C1 segment of cervical spinal cord (tissue), 14 donors: Measurements from ENCODE around the gene SCRT2.

Experiments
- DNase-seq, 14 donors: peaks; one replicate each; lab custom pipeline; 2025; lab: John Stamatoyannopoulos, UW

SCRT2 gene

DNA sequence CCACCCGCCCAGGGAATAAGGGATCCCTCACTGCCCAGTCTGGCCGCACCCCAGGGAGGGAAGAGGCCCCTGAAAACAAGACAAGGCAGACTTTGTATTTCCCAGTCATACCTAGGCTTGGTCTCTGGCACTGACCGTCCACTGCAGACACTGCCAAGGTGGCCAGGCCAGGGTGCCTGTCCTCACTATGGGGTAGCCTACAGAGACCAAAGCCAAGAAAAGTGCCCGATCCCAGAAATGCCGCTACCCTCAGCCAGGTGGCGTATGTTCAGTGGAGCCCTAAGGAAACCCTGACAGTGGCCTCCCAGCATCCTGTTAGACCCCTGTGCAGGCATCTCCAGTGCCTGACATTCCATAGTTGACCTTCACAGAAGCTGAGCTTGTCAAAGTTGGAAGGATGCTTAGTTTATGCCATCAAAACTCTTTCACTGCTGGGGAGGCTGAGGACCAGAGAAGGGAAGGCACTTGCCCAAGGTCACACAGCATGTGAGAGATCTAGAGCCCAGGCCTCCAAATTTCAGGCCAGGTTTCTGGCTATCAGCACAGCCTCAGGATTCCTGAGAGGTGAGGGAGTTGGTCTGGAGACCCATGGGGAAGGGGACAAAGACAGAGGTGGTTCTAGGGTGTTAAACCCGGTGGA, 2.5 kb downstream of the SCRT2 start:
- DNase-seq, result no peak

DNA sequence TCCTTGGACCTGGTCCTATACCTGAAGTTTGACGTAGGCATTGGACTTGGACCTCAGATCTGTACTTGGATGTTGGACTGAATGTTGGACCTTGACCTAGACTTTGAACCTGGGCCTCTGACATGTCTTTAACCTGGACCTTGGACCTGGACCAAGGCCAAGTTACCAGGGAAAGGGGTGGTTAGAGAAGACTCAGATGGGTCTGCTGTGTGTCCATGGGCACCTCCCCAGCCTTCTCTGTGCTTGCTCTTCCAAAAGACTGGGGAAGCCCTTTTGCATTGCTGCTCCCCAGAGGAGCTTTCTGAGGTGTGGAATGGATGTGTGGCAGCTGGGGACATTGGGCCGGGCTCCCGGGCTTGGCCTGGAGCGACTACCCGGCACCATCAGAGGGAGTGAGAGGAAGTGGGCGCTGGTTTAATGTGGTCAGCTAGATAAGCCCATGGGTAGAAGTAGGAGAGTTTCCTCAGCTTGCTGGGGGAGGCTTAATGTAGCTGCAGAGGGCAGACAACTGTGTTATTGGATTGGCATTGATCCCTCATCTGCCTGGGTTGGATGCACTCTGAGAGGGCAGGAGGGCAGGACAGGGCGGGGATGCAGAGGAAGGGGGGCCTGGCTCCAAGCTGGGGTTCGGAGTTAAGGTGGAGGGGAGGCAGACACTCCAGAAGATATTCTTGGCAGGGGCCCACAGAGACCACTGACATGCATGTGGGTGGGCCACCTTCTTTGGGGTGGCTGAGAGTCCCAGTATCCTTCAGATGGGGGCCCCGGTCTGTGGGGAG, 4.2 kb downstream of the SCRT2 start:
- no peak for DNase-seq

DNA sequence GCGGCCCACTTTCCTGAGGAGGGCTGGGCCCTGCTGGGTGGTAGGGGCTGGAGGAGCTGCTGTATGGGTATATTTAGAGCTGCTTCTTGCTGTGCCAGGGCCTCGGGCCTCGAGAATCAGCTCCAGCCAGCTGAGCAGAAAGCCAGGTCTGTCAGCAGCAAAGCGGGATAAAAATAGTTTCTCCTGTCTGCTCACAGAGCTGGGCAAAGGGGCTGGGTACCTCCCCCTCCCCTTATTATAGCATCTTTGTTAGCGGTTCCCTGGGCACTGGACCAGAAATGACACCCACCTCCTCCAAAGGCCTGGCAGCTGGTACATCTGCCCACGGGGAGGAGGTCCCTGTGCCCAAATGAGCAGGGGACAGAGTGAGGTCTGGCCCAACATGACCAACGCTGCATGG, 6.0 kb downstream of the SCRT2 start:
- peak in 1 of 14 donors; percentile 9 for DNase-seq

DNA sequence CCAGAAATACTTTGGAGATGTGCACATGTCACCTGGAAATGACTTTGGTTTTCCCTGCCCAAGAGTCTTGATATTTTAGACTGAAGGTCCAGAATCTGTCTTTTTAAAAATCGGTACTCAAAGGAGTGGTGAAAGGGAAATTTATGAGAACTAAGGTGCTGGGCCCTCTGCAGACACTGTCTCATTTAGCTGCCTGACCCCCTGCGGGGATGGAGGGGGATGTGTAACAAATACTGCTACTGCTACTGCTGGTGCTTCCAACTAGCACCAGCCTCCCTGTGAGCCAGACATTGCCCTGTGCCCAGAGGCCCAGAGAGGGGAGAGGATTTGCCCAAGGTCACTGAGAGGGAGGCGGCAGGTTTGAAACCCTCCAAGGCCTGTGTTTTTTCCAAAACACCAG, 7.0 kb downstream of the SCRT2 start:
- DNase-seq, result no peak

DNA sequence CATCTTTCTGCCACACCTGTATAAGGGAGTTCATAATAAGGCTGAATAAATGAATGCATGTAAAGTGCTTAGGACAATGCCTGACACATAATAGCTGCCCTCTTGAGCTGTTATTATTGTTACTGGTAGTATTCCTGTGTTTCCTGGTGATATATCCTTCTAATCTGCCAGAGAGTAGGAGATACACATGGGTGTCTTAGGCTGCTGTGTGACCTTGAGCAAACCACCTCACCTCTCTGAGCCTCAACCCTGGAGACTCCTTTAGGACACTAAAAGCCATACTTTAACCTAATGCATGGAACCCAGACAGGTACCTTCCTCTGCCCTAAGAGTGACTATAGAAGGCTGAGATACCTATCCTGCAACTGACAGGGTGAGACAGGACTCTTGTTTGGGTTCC, 7.6 kb downstream of the SCRT2 start:
- no peak for DNase-seq

DNA sequence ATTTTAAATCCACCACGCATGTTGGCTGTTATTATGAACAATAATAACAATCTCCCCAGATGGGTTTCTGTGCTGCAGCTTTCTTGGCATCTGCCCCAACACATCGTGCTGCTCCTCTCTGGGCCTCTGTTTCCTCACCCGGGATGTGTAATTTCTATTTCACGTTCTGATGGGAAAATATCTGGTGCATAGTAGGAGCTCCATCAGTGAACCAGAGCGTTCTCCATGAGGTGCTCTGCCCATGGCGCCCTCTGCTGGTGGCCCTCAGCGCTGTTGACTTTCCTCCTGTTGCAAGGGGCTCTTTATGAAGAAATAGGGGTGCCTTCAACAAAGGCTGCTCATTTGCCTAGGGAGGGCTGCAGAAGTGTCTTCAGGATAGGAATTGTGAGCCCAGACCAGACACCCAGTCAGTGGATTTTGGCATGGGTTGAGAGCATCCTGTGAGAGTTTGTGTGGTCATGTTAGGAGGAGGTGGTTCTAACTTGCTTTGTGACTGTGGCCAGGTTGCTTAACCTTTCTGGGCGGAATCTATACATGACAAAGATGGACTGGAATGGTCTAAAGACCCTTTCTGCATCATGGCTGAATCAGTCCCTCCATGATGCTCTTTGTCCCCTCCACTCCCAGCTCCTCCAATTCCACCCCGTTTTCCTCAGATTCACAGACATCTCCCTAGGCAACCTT, 8.1 kb downstream of the SCRT2 start:
- peak in 4 of 14 donors; percentile 5 to 30 (median 14) for DNase-seq

DNA sequence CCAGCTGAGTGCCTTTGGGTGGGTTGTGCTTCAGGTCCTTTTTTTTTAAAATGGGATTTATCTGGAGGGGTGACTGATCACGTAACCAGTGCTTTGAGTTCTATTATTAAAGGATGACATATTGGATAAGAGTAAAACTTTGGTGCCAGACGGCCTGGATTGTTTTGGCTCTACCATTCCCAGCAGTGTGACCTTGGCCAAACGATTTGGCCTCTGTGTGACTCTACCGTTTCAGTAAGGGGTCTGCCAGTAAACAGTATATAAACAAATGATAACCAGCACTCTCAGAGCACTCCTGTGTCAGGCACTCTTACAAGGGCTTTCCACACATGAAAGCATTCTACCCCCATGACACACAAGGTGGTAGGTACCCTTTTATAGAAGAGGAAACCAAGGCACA, 8.7 kb downstream of the SCRT2 start:
- no peak for DNase-seq

DNA sequence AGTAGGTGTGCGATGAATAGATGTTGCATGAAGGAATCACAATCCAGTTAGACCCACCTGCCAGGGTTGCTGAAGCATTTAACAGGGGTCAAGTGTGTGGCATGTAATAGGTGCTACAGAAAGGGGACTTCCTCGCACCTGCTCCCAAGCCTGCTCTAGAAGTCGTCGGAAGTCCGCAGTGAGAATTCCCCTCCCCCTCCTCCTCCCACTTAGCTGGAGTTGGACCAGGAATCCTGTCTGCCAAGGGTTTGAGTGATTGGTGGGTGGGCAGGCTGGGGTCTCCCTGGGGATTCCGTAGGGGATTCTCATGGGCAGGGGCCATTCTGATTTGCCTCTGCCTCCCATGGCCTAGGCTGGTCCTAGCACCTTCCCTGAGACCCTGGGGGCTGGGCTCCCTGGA, 10.3 kb downstream of the SCRT2 start:
- no peak for DNase-seq

DNA sequence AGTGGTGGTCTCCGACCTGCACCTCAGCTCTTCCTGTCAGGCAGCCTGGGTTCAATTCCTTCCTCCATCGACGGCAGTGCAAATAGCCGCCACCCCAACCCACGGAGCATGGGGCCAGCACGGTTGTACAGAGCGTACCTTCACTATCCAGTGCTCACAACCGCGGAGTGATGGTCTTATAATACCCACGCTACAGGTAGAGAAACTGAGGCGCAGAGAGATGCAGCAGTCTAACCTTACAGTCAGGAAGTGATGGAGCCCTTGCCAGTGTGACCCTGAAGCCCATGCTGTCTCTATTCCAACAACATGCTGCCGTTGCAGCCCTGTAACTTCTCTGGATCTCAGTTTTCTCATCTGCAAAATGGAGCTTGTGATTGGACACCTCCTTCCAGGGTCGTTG, 11.0 kb downstream of the SCRT2 start:
- DNase-seq, result no peak

DNA sequence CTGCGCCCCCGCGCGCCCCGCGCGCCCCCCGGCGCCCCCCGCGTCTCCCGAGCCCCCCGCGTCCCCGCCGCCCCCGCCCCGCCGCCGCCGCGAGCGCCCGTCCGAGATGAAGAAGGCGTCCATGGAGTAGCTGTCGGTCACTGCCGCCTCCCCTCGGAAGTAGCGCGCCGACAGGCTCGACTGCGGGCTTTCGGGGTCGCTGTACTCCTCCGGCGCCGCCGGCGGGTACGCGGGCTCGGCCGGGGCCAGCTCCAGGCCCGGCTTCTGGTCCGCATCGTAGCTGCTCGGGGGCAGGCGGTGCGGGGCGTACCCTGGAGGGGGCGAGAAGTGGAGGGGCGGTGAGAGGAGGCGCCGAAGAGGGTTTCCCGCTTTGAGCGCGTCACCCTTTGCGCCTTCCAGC, 11.5 kb downstream of the SCRT2 start:
- DNase-seq, result no peak

DNA sequence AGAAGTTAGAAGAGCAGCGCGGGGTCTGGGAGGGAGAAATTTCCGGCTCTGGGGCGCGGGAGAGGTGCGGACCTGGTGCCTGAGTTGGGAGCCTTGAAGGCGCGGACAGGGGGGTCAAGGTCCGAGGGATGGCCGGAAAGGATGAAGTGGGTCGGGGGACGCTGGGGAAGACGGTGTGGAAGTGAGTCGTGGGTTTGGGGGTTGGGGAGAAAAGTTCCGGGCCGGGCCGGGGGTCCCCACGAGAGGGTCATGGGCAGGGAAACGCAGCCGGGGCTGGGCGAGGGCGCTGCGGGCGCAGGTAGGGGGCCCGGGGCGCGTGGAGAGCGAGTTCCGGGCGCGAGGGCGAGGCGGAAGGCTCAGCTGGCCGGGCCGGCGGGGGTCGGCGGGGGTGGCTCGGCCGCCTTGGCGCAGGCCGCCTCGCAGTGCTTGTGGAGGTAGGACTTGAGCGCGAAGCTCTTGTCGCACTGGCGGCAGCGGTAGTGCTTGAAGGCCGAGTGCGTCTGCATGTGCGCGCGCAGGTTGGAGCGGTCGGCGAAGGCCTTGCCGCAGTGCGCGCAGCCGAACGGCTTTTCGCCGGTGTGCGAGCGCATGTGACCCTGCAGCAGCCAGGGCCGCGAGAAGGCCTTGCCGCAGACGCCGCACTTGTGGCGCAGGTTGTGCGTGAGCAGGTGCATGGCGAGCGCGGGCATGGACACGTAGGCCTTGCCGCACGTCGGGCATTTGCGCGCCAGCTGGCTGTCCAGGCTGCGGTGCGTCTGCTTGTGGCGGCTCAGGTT, 12.1 kb downstream of the SCRT2 start:
- no peak for DNase-seq

DNA sequence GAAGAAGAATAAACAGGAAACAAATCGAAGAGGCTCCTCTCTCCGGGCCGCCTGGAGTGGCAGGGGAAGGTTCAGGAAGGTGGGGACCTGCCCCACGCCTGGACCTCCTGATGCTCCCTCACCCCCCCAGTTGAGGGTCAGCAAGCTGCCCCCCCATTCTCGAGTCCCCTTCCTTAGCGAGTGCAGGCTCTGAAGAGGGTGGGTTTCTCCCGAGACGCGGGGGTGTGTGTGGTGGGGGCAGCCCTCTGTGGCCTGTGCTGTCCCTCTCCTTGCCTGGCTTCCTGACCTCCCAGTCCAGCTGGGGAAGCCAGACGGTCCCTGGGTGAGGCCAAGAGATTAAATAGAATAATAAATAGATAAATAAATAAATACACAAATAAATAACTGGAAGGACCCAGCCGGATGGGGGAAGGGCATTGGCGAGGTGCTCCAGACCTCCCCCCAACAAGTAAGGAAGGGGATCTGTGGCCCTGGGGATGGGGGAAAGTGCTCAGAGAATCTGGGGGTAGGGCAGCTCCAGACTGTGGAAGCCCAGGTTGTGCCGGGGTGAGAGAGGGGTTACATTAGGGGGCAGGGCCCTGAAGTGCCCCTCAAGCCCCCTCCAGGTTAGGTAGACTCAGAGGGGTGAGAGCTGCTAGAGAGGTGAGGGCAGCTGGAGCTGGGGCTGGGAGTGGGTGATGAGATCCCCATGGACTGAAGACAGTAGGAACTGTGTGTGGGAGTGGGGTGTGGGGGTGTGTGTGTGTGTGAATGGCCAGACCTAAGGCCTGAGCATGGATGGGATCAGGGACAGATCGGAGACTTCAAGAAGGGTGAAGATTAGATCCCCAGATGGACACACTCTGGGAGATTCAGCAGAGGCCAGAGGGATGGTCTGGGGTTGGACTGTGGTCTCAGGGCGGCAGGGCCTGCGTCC, 13.1 kb downstream of the SCRT2 start:
- DNase-seq, result no peak

DNA sequence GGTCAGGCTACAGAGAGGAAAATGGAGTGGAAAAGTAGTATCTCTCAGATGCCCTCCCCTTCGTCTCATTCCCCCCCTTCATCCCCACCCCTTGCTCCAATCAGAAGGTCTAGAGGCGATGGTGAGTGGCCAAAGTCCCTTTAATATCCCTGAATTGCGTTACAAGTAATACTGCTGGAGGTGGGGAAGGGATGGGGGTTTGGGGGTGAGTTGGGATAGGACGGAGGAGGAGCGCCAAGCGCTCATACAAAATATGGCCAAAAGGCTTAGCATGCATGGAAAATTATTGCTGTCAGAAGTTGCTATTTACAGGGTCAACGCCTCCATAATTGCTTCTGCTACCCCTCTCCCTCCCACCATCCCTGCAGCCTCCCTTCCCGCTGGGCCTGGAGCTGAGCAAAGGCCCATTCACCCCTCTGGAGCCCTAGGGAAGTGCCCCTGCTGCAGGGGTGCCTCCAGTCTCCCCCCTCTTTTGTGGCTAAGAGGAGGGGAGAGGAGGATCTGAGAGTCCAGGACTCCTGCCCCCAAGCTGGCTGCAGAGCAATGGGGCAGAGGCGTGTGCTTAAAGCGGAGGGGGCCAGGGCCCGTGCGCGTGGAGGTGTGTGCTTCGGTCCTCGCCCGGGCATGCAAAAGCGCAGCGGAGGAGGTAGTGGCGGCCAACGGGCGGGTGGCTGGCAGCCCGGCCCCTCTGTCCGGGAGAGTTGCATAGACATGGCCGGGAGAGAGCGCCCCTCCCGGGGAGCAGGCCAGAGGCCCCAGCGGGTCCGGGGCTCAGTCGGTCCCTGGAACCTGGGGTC, 13.9 kb downstream of the SCRT2 start:
- DNase-seq, result no peak

DNA sequence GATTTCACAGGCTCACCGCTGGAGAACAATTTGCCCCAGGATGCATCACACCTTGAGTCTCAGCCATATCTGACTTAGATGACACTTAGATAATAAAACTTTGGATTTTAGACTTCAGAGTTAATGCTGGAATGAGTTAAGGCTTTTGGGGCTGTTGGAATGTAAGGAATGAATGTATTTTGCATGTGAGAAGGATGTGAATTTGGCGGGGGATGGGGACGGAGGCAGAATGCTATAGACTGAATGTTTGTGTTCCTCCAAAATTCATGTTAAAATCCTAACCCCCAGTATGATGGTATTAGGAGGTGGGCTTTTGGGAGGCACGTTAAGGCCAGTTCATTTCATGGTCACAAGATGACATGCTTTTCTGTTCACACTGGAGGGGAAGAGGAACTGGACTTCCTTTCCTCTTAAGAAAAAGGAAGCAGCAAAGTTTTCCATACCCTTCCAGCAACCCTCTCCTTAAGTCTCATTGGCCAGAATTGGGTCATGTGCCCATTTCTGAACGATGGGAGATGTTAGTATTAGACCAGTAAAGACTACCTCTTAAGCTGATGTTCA, 16.8 kb downstream of the SCRT2 start:
- DNase-seq, result no peak

DNA sequence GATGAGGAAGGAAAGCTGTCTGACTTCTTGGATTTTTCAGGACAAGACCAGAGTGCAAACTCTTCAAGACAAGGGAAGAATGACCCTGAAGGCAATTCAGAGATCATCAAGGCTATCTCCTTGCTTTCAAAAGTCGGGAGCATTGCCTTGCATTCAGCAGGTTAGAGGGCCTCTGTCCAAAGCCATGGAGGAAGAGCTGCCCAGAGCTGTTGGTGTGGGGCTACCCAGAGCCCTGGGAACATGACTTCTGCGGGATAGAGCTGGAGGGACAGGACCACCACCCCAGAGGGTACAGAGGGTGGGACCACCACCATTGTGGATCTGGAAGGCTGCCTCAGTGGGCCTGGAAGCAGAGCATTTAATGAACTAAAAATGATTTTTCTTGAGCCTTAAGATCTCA, 17.4 kb downstream of the SCRT2 start:
- no peak for DNase-seq

DNA sequence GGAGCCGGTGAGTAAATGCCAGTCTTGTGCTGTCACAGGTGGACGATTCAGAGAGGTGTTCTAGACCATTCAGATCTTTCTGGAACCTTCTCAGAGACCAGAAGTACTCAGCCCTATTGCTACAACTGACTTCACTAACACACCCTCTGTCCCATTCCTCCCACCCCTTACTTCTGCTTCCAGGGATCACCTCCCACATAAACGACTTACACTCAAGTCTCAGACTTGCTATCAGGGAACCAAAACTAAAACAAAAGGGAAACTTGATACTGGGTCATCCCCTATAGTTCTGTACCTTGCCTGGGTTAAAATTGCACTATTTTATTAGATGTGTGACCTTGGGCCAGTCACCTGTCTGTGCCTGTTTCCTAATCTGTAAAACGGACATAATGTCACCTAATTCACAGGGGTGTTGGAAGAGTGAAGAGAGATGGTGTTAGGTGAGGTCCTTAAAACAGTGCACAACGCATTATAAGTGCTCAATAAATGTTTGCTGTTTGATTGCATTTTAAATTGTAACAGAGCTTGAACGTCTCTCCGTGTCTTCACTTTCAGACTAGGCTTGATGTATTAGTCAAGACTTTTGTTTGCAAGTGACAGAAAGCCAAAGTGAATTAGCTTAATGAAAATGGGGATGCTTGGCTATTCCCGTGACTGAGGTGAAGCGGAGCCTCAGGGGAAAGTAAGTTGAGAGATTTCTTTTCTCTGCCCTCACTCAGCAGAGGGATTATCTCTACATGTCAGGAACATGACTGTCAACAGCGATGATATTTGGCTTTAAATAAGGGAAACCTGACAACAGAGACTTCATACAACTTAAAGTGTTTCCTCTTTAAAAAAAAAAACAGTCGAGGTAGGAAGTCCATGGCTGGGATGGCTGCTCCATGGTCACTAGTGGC, 19.6 kb downstream of the SCRT2 start:
- no peak for DNase-seq

DNA sequence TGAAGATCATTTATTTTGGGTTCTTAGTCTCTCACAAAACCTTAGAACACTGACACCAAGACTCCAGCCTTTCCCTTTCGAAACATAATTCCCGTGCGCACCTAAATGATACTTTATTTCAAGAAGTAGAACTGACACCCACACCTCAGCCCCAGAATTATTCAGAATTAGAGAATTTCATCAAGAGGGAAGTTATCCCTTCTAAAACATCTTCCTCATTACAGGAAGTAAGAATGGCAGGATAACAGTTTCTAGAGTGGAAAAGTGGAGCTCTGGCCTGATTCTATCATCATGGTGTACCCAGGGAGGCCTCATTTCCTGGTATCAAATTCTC, 21.2 kb downstream of the SCRT2 start:
- DNase-seq, result no peak

DNA sequence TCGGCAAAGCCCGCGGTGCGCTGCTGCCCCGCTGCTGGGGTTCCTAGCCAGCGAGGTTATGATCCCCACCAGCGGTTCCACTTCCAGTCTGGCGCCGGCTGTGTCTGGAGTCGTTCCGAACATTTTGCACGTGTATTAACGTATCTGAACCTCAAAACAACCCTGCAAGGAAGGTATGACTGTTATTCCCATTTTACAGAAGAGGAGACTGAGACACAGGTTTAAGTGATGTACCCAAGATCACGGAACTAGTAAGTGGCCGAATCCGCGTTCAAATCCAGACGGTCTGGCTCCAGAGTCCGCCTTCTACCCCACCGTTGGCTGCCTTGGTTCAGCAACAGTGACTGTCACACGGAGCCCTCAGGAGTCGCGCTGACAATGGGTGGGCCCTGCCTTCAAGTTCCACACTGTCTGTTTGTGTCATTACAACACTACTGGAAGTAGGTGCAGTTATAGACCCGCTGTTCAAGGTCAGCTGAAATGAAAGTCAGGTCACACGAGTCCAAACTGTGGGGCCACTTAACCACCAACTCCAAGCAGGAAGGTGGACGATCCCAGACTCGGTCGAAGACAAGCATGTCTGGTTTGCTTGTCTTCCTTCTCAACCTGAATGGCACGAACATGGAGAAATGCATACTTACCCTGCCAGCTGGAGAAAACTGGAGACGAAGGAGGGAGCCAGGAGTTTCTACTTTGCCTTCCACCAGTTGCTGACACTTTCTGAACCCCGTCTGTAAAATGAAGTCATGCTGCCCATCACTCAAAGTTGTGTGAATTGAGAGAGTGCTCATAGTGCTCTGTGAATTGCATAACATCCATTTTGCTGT, 21.8 kb downstream of the SCRT2 start:
- DNase-seq, result no peak
